Suprapubic skin (tissue), 4 donors: Measurements from ENCODE around the gene TRAPPC1.

ENCODE experiments used
- EP300 ChIP-seq: sonication (generic); formaldehyde crosslinking; IDR thresholded peaks from one replicate; pipeline ENCODE4 v1.6.1; 2017; ENCODE audit warnings: antibody characterized with exemption
- POLR2A ChIP-seq, 2 donors: fragments of 450-650 bp; IDR thresholded peaks; one replicate each; pipeline ENCODE4 v1.6.1; 2017; ENCODE audit warnings: antibody characterized with exemption in 2 of 2, mild to moderate bottlenecking in 2 of 2, moderate library complexity in 2 of 2
- POLR2AphosphoS5 ChIP-seq, 3 donors: sonication (generic); formaldehyde crosslinking; IDR thresholded peaks; one replicate each; pipeline ENCODE4 v1.6.1; 2017; ENCODE audit warnings: antibody characterized with exemption in 3 of 3
- TF ChIP-seq, protein P1 (sequence below), 2 donors: fragments of 200-600 bp in 1 of 2; fragments of 450-650 bp in 1 of 2; sonication (generic) in 1 of 2; IDR thresholded peaks; one replicate each; pipeline ENCODE4 v1.5.1; 2016 to 2019; ENCODE audit warnings: antibody characterized with exemption in 2 of 2, mild to moderate bottlenecking in 1 of 2, moderate library complexity in 1 of 2

DNA sequence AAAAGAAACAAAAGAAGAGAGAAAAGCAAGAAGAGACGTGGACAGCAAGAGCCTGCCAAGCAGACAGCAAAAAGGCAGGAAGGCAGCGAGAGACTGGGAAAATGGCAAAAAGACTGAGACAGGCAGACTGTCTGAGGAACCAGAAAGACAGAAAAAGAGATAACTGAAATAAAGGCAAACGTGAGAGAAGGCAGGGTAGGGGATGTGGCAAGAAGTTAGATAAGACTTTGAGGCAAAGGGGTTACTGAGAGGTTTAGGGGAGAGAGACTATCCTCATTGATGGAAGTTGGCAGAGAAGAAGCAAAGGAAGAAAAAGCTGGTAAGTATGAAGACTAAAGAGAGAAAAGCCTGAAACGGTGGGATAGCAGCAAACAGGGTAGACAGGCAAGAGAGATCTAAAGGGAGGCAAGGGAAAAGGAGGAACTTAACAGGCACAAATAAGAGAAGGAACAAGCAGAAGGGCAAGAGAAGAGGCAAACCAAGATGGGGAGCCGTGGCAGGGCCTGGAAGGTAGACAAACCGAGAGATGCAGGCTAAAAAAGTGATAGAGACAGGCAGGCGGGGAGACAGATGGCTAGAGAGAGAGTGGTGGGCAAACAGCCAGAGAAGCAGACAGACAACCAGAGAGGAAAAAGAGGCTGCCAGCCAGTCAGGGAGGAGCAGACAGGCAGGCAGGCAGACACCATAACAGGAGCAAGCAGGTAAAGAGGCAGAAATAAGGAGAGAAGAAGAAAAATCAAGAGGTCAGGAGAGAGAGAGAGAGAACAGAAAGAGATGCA is 50.3 kb downstream of the TRAPPC1 start:
- TF ChIP-seq, protein P1, sequence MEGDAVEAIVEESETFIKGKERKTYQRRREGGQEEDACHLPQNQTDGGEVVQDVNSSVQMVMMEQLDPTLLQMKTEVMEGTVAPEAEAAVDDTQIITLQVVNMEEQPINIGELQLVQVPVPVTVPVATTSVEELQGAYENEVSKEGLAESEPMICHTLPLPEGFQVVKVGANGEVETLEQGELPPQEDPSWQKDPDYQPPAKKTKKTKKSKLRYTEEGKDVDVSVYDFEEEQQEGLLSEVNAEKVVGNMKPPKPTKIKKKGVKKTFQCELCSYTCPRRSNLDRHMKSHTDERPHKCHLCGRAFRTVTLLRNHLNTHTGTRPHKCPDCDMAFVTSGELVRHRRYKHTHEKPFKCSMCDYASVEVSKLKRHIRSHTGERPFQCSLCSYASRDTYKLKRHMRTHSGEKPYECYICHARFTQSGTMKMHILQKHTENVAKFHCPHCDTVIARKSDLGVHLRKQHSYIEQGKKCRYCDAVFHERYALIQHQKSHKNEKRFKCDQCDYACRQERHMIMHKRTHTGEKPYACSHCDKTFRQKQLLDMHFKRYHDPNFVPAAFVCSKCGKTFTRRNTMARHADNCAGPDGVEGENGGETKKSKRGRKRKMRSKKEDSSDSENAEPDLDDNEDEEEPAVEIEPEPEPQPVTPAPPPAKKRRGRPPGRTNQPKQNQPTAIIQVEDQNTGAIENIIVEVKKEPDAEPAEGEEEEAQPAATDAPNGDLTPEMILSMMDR (IDR thresholded peaks at IDR 0.05), result no peak
- TF ChIP-seq POLR2AphosphoS5 (IDR thresholded peaks at IDR 0.05), result no peak
- TF ChIP-seq POLR2A (IDR thresholded peaks at IDR 0.05), result no peak
- no peak for TF ChIP-seq EP300
